GM21723 (cell line): ENCODE data around the gene PPP5C.
"Not testable (repeated sequence)": the region's sequence is repeated elsewhere in the genome, so short reads cannot be mapped to it uniquely, and the experiment has no call there.

Source experiments
- ATAC-seq: cut with Tn5 transposase; IDR thresholded peaks from one replicate; pipeline ENCODE4 v1.9.1; 2021; ENCODE audit warnings: mild to moderate bottlenecking, moderate library complexity; ENCODE audit not compliant: unreplicated experiment

Gene PPP5C

GRCh38 chr19:46364359-46364758, 17.5 kb downstream of the PPP5C start:
- ATAC-seq: no peak

GRCh38 chr19:46365561-46365960, 18.7 kb downstream of the PPP5C start:
- ATAC-seq: no peak

GRCh38 chr19:46366620-46367292, 19.9 kb downstream of the PPP5C start:
- ATAC-seq: no peak

DNA sequence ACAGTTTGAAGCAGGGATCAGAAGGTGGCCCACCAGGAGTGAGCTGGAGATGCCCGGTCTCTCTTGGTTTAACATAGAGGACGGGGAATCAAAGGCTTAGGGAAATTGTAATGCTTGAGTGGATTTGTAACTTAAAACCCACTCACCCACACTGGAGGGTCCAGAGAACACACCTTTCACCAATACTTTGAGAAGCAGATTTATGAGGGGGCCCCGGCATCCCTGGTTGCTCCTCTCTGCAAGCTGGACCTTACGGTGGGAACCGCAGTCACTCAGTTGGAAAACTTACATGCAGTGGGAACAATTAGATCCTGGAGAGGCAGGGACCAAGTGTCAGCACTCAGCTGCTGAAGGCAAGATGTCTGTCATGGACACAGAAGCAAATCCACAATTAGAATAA, 20.5 kb downstream of the PPP5C start:
- no peak for ATAC-seq

DNA sequence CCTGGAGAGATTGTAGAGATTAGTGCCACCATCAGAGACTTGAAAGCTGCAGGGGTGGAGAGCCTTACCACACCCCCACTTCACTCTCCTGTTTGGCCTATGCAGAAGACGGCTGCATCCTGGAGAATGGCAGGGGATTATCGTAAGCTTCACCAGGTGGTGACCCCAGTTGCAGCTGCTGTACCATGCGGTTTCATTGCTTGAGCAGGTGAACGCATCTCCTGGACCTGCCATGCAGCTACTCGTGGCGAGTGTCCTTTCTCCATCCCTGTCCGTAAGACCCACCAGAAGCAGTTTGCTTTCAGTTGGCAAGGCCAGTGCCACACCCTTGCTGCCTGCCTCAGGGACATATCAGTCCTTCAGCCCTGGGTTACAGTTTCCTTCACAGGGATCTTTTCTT, 21.2 kb downstream of the PPP5C start:
- ATAC-seq: no peak

GRCh38 chr19:46369817-46370216, 22.9 kb downstream of the PPP5C start:
- ATAC-seq: no peak

- ATAC-seq: no peak
These were observed 24.5 kb downstream of the PPP5C start for GRCh38 chr19:46371371-46371901.

- no peak for ATAC-seq
These were observed 26.1 kb downstream of the PPP5C start for GRCh38 chr19:46372901-46373490.

- no peak for ATAC-seq
These were observed 26.8 kb downstream of the PPP5C start for GRCh38 chr19:46373491-46374359.

DNA sequence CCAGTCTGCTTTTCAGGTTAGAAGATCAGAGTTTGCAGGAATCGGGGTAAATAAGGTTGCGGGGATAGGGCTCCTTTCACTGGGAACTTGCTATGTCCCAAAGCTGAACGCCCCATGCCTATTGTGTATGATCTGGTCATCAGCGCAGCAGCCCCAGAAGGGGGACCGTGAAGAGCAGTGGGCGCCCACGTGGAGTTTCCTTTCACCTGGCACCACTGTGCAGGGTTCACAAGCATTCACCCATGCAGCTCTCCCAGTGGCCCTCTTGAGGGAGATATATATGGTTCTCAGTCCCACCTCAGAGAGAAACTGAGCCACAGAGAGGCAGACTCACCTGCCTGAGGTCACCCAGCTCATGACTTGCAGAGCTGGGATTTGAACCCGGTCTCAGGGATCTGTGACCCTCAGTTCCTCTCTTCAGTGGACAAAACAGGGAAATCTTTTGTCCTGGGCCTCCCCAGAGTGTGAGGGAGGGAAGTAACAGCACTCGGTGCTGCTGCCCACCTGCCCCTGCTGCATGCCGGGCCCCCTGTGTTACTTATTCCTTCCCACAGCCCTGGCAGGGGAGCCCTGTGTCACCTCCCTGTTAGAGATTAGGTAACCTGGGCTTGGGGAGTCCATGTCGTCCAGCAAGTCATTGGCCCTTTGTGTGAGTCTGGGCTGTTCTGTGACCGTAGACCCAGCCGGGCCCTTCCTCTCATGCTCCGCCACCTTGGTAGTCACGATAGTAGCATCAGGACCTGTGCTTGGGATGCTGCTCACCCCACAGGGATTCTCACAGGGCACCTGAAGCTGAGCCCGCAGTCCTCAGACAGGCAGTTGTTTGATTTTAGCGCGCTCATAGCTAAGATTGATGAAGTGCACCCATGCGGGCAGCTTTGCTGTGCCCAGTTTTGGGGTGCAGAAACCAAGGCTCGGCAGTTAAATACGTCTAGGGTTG, 27.9 kb downstream of the PPP5C start:
- no peak for ATAC-seq

DNA sequence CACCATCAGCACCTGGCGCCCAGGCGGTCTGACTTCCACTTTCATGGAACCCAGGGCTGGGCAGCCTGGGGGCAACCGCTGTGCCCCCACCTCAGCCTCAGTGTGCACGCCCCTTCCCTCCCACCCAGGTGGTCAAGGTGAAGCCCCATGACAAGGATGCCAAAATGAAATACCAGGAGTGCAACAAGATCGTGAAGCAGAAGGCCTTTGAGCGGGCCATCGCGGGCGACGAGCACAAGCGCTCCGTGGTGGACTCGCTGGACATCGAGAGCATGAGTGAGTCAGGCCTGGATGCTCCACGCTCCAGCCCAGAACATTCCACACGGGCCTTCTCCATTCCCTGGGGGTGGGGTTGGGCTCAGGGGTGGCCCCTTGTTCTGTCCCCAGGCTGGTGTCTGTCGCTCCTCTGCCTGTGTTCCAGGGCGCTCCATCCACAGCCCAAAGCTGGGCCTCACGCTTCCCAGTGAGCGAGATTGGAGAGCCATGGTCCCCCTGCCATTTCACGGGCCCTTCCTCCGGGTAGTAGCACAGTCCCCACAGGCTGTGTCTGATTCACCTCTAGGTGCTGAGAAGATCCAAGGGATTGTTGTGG, 28.7 kb downstream of the PPP5C start:
- ATAC-seq: not testable (repeated sequence)

DNA sequence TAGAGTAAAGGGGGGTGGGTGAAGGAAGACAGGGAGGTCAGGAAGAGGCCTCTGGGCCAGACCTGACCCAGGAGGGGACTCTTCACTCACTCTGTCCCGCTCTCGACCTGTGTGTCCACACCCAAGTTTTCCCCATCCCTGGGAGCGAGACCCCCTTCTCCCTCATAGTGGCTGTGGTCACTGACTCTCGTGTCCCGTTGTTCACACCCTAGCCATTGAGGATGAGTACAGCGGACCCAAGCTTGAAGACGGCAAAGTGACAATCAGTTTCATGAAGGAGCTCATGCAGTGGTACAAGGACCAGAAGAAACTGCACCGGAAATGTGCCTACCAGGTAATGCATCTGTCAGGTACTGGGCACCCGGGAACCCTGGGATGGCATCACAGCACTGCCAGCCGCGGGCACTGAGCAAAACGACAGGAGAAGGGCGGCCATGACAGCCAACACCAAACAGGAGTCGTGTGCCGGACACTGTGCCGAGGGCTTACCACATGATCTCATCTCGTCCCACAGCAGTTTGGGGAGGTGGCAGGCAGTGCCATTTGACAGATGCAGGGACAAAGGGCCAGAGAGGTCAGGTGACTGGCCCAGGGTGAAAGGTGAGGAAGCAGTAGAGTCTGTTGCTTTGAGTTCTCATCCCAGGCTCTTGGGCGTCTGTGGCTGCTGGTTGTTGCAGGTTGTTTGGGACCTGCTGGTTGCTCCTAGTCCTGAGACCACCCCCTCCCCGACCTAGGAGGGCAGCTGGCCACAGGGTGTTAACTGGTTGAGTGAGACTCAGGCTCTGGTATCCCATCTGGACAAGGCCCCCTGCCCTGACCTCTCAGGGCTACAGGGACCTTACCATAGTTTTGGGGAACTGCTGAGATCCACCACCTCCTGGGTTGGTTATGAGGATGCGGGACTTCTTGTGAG, 29.6 kb downstream of the PPP5C start:
- ATAC-seq: no peak

GRCh38 chr19:46378268-46378667, 31.4 kb downstream of the PPP5C start:
- no peak for ATAC-seq

DNA sequence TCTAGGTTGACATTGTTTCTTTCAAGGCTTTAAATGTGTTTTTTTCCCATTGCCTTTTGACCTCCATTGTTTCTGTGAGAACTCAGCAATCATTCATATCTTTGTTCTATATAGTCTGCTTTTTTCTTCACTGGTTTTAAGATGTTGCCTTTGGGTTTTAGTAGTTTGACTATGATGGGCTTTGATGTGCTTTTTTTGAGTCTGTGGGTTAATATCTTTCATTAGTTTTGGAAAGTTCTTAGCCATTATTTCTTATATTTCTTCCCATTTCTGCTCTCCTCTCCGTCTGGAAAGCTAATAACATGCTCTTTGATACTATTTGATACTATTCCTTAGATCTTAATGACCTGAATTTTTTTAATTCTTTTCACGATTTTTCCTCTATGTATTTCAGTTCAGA, 33.8 kb downstream of the PPP5C start:
- no peak for ATAC-seq

GRCh38 chr19:46381346-46381745, 34.5 kb downstream of the PPP5C start:
- ATAC-seq: no peak

DNA sequence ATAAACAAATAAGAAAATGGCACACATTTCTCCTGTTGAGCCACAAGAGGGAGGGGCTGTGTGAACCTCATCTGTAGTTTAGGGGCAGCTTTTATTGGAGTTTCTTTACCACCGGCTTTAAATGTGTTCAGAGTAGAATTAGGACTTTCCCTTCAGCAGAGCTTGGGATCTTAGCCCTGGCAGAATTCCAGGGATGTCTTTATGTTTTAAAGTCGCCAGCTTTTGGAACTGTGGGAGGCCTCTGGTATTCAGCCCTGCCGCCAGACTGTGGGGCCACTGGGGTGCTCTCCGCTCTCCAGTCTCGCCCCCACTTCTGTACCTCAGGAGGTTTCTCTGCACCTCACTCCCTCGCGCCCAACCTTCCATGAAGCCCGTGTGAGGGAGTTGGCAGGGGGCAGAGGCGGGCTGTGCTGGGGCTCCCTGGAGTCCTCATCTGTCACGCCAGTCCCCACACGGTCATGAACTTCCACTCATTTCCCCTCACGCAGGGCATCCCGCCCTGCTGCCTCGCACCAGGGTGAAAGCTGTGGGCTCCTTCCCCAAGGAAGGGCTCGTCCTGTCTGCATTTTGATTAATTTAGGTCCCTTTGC, 35.0 kb downstream of the PPP5C start:
- no peak for ATAC-seq

GRCh38 chr19:46383171-46383815, 36.4 kb downstream of the PPP5C start:
- ATAC-seq: no peak

- no peak for ATAC-seq
These were observed 37.0 kb downstream of the PPP5C start for GRCh38 chr19:46383846-46384245.
